ENCODE data around the gene PLXNA4.

Gene PLXNA4

DNA sequence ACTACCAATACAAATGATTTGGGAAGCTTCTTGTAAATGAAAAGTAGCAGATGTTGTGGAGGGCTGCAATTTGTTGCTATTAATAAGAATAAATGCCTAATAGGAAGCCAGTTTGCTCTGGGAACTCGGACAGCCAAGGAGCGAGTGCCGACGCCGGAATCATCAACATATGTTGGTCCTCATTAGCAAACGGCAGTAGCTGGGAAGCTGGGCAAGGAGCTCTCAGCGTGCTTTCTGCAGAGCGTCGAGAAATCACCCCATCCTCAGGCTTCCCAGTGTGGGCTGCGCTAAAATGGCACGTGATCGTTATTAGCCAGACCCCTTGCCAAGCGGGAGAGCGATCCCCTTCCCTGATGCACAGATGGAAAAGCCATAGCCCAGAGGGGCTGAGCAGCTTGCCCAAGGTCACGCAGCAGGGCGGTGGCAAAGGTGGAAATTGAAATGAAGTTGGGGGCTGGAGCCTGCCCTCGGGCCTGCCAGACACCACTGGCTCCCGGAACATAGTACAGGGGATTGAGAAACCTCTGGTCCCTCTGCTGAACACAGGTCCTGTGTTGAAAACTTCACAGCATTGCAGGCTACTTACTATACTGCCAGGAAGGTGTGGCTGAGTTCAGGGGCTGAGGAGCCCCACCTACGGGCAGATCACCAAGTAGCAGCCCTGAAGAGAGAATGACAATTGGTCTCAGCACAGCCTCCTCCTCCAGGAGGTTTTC is 326.9 kb downstream of the PLXNA4 start:
- TF ChIP-seq, protein P1, sequence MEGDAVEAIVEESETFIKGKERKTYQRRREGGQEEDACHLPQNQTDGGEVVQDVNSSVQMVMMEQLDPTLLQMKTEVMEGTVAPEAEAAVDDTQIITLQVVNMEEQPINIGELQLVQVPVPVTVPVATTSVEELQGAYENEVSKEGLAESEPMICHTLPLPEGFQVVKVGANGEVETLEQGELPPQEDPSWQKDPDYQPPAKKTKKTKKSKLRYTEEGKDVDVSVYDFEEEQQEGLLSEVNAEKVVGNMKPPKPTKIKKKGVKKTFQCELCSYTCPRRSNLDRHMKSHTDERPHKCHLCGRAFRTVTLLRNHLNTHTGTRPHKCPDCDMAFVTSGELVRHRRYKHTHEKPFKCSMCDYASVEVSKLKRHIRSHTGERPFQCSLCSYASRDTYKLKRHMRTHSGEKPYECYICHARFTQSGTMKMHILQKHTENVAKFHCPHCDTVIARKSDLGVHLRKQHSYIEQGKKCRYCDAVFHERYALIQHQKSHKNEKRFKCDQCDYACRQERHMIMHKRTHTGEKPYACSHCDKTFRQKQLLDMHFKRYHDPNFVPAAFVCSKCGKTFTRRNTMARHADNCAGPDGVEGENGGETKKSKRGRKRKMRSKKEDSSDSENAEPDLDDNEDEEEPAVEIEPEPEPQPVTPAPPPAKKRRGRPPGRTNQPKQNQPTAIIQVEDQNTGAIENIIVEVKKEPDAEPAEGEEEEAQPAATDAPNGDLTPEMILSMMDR (IDR thresholded peaks at IDR 0.05; ENCODE audit: low read depth, low read length) = no peak
- no peak overlapping the region for H3K4me3 ChIP-seq (ENCODE audit: low read depth, low read length)

DNA sequence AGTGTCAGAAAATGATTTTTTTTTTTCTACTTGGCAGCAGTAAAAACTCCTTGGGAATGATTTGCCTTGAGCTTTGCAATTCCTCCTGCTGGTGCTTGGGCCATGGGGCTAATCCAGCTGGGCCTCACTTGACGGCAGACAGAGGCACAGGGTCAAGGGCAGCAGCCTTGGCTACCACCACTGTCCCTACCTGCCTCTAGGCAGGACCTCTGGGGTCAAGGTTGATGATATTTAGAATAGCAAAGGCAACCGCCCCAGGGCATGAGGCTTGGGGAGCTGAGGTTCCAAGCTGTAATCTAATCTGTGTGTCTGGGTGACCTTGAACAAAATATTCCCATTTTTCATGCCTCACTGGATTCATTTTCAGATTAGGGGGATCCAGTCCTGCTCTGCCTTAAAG is 327.4 kb downstream of the PLXNA4 start:
- no peak overlapping the region for H3K4me3 ChIP-seq (ENCODE audit: low read depth, low read length)
- TF ChIP-seq, protein P1 (IDR thresholded peaks at IDR 0.05; ENCODE audit: low read depth, low read length) = no peak

DNA sequence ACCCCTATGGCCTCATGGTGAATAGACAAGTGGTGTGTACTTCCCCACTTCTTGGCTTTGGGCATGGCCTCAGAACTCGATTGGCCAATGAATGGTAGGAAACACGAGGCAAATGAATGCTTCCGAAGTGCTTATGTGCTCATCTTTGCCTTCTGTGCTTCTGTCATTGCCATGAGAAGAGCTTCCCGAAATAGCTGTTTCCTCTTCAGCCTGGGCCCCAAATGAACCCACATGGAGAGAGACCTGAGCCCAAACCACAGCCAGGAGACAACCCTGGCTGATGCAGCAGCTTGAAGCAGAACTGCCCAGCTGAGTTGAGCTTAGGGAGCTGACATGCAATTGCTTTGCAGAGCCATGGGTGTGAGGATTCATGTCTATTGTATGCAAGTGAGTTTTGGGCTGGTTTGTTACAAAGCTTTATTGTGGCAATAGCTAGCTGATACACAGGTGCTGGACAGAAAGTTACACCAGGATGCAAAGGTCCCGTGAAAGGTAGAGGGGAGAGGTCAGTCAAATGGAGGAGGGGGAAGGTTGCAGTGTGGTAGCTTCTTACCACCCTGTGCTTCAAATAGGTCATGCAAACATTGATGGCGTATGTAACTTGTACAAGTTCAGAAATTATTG is 328.2 kb downstream of the PLXNA4 start:
- H3K4me3 ChIP-seq (ENCODE audit: low read depth, low read length) = no peak overlapping the region
- TF ChIP-seq, protein P1 (IDR thresholded peaks at IDR 0.05; ENCODE audit: low read depth, low read length) = no peak

DNA sequence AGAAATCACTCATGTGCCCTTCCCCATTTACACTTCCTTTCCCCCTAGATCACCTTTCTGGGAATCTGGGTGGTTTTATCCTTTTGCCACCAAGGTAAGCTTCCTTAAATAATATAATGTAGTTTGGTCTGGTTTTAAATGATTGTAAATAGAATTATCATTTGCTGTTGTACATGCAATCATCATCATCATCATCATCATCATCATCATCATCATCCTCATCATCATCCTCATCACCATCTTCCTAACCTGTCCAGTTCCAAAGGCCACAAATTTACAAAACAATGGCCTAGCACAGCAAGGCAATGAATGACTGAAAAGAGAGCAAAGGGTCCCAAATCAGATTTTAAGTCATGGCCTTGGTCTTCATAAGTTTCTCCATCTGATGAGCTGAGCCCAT is 329.7 kb downstream of the PLXNA4 start:
- TF ChIP-seq, protein P1 (IDR thresholded peaks at IDR 0.05; ENCODE audit: low read depth, low read length) = no peak
- H3K4me3 ChIP-seq (ENCODE audit: low read depth, low read length) = no peak overlapping the region

DNA sequence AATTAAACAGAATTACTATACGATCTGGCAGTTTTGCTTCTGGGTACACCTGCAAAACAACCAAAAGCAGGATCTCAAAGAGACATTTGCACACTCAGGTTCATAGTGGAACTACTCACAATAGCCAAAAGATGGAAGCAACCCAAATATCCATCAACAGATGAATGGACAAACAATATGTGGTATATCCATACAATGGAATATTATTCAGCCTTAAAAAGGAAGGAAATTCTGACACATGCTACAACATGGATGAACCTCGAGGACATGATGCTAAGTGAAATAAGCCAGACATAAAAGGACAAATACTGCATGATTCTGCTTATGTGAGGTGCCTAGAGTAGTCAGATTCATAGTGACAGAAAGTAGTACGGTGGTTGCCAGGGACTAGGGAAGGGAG is 330.7 kb downstream of the PLXNA4 start:
- H3K4me3 ChIP-seq (ENCODE audit: low read depth, low read length) = no peak overlapping the region
- TF ChIP-seq, protein P1 (IDR thresholded peaks at IDR 0.05; ENCODE audit: low read depth, low read length) = no peak

DNA sequence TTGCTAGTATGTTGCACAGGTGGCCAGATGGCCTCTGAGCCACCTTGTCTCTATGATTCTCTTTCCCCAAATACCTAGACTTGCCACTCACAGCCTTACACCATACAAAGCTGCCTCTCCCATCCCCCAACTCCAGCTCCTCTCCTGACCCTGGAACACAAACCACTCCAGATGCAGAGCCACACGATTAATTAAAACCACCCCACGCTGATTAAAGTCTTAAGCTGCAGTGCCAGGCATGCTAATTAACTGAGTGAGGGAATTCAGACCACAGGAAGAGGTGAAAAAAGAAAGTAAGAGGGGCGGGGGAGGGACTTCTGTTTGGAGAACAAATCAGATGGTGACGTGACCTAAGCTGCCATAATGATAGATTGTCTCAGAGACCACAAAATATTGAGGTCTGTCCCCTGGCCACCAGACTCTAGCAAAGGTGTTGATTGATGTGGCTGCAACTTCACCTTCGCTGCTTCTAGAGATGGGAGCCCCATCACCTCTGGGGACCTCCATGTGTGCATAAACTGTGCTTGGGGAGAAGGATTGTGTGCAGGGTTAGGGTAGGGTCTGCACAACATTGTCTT is 331.3 kb downstream of the PLXNA4 start:
- TF ChIP-seq, protein P1 (IDR thresholded peaks at IDR 0.05; ENCODE audit: low read depth, low read length) = no peak

DNA sequence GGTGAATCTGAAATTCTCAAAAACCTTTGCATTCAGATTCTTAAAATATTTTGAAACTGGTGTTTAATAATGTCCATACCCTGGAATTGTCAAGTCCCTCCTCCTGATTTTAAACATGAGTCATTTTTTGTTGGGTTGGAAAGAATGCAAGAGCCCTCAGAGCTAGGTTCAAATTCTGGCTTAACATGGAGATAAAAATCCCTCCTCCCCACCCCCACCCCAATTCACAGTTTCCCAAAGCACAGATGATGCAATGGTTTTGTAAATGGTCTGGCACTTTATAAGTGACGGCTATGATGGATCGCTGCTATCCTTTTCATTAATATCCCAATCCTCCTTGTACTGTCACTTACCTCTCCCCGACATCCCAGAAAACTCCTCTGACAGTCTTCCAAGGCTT is 332.8 kb downstream of the PLXNA4 start:
- no peak overlapping the region for H3K4me3 ChIP-seq (ENCODE audit: low read depth, low read length)
- TF ChIP-seq, protein P1 (IDR thresholded peaks at IDR 0.05; ENCODE audit: low read depth, low read length) = no peak

More for the DNA sequence above, 331.3 kb downstream of the PLXNA4 start:
- H3K4me3 ChIP-seq (ENCODE audit: low read depth, low read length) = no peak overlapping the region

Data from WI38 (cell line).